Bronchial epithelial cell (primary cell): ENCODE results near the gene ZSWIM1. TPM values are rescaled to one million over a fixed set of nuclear protein-coding genes. Genes with fewer than 3 reads are reported as not detected.
"Not testable (repeated sequence)": the region's sequence is repeated elsewhere in the genome, so short reads cannot be mapped to it uniquely, and the experiment has no call there.

Experiments used
- DNase-seq: peaks from one replicate; pipeline ENCODE4 v3.0.0-alpha.2; 2010; ENCODE audit warnings: low read depth
- FAIRE-seq: peaks from 2 replicates; lab custom pipeline; 2011; peaks lifted over from hg19 to GRCh38; lab: Jason Lieb, UNC
- H3K27me3 ChIP-seq: 2 replicates; pipeline ENCODE4 v1.5.1; 2011; ENCODE audit warnings: low read length; ENCODE audit not compliant: control insufficient read depth, insufficient read depth
- H3K36me3 ChIP-seq: 2 replicates; pipeline ENCODE4 v1.5.1; 2011; ENCODE audit warnings: low read length; ENCODE audit not compliant: control insufficient read depth, insufficient read depth
- H3K4me3 ChIP-seq: 2 replicates; pipeline ENCODE4 v1.5.1; 2011; ENCODE audit warnings: mild to moderate bottlenecking, low read depth, low read length, control low read depth
- CTCF ChIP-seq: IDR thresholded peaks from 2 replicates; pipeline ENCODE4 v1.5.1; 2011; ENCODE audit warnings: mild to moderate bottlenecking, moderate library complexity, low read length, control low read depth, inconsistent platforms; ENCODE audit not compliant: insufficient read depth, severe bottlenecking
- total RNA-seq: library from RNA; depleted of rRNA; stranded (reverse); fragments of >200 nt; gene quantifications from 2 replicates; pipeline ENCODE4 v1.2.1, GENCODE V29; 2014

The ZSWIM1 gene
- total RNA-seq, 1 donor from 2014 or later = 1.3 TPM

- FAIRE-seq = no peak
- Histone ChIP-seq H3K4me3 (no peak overlapping the region), H3K27me3 (no peaks in the 10 kb centered on the region), H3K36me3 (no peaks in the 10 kb centered on the region)
- no peak for DNase-seq
- TF ChIP-seq CTCF = no peak
Measured at GRCh38 chr20:45921337-45922189, 40.5 kb downstream of the ZSWIM1 start.

- FAIRE-seq = no peak
Measured at GRCh38 chr20:45924391-45925261, 43.6 kb downstream of the ZSWIM1 start.

GRCh38 chr20:45925821-45926506 is 44.9 kb downstream of the ZSWIM1 start:
- DNase-seq = no peak
- no peak for FAIRE-seq
- no peak for TF ChIP-seq CTCF
- no peaks in the 10 kb centered on the region for H3K36me3 ChIP-seq
- no peaks in the 10 kb centered on the region for H3K27me3 ChIP-seq
- H3K4me3 ChIP-seq = no peak overlapping the region

More at GRCh38 chr20:45924391-45925261, 43.6 kb downstream of the ZSWIM1 start:
- TF ChIP-seq CTCF = no peak
- Histone ChIP-seq H3K4me3 (no peak overlapping the region), H3K27me3 (no peaks in the 10 kb centered on the region), H3K36me3 (no peaks in the 10 kb centered on the region)
- DNase-seq = no peak

GRCh38 chr20:45926731-45927070 is 45.7 kb downstream of the ZSWIM1 start:
- DNase-seq = no peak
- Histone ChIP-seq H3K36me3 (no peaks in the 10 kb centered on the region), H3K4me3 (no peak overlapping the region), H3K27me3 (no peaks in the 10 kb centered on the region)
- TF ChIP-seq CTCF = no peak
- FAIRE-seq = no peak

GRCh38 chr20:45927071-45927878 is 46.2 kb downstream of the ZSWIM1 start:
- DNase-seq (no peak), FAIRE-seq (no peak)
- H3K27me3 ChIP-seq = no peaks in the 10 kb centered on the region
- no peaks in the 10 kb centered on the region for H3K36me3 ChIP-seq
- TF ChIP-seq CTCF = no peak
- H3K4me3 ChIP-seq = no peak overlapping the region

- not testable (repeated sequence) for H3K36me3 ChIP-seq, H3K4me3 ChIP-seq, H3K27me3 ChIP-seq, DNase-seq, FAIRE-seq
Measured at GRCh38 chr20:45931680-45932079, 50.7 kb downstream of the ZSWIM1 start.
